ACHN (cell line): Measurements from ENCODE around the gene IGF2BP2.
"Not testable (repeated sequence)": the region's sequence is repeated elsewhere in the genome, so short reads cannot be mapped to it uniquely, and the experiment has no call there.

Experiments used
- DNase-seq: peaks from one replicate; pipeline ENCODE4 v3.0.0-alpha.2; 2015
- in situ Hi-C: cut with HindIII; loops from 2 replicates; pipeline ENCODE4 v1.10.0; 2017; ENCODE audit warnings: low sequenced_read_pairs, low pct_ligation_motif_present, low pct_unique_long_range_greater_than_20kb

The IGF2BP2 gene

DNA sequence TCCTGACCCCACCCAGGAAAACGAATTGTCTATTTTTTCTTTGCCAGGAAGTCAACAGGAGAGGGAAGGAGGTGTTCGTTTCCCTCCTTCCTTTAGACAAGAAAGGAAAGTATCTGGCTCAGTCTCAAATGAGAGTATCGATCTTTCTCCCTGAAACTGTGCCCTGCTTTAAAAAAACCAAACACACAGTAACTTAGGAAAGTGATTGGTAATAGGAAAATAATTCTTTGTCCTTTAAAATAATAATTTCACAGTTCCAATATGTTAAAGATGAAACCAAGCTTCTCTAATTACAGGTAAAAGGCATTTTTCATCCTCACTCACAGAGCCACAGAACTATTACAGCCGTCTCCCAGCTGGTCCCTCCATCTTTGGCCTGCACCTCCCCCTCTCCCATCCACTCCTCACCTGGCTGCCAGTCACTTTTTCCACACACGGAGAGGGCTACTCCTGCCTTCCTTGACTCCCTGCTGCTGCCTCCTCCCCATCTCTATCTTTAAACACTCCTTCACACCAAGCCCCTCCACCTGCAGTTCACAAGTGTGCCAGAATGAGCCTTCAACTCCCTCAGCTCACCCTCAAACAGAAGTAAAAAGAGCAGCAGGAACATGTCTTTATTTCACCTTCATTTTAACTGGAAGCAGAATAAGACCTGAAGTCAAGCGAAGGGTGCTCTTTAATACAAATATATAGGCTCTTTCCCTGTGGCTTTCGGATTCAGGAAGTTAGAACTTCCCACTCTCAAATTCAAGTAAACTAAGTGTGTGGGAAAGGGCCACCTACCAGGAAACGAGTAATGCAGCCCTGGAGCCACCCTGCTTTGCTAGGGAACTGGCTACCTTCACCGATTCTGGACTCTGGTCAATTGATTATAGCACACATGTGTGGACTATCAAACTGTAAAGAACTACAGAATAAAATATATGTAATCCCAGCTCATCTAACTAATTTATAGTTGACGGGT is 122.3 kb downstream of the IGF2BP2 start:
- DNase-seq = no peak

DNA sequence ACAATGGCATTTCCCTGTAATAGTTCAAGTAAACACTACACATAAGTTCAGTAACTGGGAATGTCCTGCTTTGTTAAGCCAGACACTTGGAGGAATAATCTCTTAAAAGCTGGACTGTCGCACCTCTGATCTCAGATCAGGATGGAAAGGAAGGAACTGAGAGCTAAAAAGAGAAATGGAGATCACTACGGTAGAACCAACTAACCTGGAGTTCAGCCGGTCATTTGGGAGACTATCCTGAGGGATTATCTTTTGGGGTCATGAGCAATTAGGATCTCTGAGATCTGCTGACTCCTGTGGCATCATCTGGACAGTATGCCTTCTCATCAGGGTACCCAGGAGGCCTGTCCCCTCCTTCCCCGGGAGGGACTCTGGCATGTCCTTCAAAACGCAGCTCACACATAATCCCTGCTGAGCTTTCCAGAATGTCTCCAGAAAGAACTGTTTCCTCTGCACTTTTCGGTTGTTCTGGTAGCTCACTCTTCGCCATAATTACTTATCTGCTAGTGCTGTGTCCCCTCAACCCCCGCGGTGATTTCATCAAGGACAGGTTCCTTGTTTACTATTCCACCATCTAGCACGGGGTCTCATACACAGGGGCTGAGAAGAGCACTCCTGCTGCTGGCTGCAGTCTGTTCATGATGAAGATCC is 123.1 kb downstream of the IGF2BP2 start:
- in situ Hi-C loops = no loop called here
- DNase-seq = no peak

More for the DNA sequence above, 122.3 kb downstream of the IGF2BP2 start:
- in situ Hi-C loops = no loop called here

DNA sequence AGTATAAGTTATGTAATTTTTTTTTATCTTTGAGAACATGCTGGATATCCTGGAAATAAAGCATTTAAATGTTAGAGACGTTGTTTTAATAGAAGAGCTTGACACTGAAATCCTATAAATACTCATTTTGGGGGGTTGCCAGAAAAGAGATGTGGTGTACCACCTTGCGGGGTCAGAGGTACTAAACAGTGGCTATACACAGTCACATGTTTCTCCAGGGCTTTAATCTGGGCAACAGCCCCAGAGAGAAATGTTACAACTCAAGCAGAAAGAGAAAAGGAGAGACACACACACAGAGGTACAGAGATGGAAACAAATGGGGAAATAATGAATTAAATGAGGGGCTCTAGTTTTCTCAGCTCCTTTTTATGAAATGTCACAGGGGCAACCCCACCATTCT is 124.9 kb downstream of the IGF2BP2 start:
- in situ Hi-C loops = no loop called here
- no peak for DNase-seq

DNA sequence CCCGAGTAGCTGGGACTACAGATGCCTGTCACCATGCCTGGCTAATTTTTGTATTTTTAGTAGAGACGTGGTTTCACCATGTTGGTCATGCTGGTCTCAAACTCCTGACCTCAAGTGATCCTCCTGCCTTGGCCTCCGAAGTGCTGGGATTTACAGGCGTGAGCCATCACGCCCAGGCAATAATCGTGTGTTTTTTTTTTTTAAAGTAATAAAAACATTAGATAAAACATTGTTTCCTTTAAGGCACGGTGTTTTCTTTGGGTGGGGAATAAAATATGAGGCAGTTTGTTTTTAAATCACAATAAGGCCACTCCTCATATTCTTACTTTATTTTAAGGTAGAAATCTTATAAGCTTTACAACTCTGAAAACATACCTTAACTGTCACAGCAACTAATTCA is 127.6 kb downstream of the IGF2BP2 start:
- in situ Hi-C loops, DNase-seq: not testable (repeated sequence)

DNA sequence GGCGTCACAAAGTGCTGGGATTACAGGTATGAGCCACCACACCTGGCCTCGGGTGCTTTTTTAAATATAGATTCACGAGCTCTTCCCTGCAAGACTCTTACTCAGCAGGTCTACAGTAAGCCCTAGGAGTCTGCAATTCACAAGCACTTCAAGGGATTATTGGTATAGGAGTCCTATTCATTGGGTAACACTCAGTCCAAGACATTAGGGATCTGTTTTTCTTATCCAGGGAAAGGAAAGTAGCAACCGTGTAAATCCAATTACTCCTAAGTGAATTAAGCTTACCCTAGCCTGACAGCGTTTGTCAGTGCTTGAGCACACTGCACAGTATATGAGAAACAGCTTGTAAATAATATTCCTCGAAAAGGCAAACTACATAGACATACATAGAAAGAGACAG is 128.8 kb downstream of the IGF2BP2 start:
- DNase-seq = no peak
- in situ Hi-C loops = no loop called here

DNA sequence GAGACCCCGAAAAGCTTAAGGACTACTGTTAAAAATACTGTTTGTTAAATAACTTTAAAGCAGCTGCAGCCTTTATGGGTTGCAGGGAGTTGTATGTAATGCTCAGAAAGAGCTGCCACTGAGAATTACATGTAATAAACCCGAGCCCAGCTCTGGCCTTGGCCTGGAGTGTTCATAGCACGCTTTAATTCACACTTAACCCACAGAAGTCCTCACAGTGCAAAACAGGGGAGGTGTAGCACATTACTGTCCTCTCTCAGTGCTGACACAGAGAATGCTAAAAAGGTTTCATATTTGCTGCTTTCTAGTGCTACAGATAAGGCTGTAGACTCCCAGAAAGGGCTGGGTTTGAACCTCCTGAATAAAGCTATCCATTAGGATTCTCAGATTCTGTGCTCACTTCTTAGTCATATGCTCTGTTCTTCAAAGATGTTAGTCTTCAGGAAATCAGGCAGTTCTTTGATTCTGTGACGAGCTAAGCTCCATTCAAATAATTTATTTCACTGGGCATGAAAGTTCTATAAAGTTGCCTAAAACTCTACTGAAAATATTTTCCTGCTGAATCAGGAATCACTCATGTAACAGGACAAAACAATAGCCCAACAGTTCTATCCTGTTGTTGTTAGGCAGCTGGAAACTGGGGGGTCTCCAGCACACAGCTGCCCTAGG is 130.7 kb downstream of the IGF2BP2 start:
- DNase-seq = no peak
- in situ Hi-C loops = no loop called here

DNA sequence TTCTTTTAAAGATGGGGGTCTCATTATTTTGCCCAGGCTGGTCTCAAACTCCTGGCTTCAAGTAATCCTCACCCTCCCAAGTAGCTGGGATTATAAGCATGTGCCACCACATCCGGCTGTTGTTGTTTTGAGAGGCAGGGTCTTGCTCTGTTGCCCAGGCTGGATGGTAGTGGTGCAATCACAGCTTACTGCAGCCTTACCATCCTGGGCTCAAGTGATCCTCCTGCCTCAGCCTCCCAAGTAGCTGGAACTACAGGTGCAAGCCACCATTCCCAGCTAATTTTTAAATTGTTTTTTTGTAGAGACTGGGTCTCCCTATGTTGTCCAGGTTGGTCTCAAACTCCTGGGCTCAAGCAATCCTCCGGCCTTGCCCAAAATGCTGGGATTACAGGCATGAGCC is 133.2 kb downstream of the IGF2BP2 start:
- DNase-seq = no peak
- in situ Hi-C loops = no loop called here

DNA sequence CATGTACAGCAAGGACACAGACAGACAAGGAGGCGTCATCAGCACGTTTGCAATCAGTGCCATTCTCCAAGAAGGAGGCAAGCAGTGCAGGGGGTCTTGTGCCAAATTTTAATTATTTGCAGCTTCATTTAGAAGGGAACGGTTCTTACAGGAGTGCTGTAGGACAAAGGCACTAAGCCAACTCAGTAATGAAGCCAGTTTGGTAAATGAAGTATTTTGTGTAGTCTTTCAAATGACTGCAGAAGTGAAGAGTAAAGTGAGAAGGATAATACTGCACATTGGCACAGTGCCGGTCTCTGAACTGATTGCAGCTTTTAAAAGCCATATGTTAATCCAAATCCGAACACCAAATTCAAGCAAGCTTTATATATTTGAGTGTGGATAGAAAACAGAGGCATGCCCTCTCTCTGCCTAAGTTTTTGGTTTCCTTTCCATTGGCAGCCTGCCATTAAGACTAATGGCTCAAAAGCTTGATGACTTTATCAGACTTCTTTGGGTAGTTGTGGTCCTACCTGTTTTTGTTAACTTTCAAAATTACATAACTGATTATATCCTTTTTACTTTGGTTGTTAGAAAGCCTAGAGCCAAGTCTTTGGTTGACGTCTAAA is 137.5 kb downstream of the IGF2BP2 start:
- no peak for DNase-seq
- in situ Hi-C loops = no loop called here

DNA sequence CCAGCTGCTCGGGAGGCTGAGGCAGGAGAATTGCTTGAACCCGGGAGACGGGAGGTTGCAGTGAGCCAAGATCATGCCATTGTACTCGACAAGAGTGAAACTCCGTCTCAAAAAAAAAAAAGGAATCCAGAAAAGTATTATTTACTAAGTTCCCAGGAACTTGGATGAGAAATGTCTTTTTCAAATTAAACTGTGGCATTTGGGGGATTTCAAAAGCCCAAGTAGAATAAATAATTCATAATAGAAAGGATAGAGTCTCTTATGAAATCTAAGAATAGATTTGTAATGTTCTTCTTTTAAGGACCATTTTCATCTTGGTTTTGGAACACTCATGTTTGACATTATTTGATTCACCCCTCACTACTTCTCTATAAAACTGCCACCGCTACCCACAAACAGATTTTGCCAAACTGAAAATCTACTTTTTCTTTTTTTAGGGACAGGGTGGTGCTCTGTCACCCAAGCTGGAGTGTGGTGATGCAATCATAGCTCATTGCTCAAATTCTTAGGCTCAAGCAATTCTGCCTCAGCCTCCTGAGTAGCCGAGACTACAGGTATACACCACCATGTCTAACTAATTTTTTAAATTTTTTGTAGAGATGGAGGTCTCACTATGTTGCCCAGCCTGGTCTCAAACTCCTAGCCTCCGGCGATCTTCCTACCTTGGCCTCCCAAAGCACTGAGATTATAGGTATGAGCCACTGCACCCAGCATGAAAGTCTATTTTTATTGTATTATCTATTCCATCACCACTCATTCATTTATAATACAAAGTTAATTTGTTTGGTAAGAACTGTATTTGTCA is 139.4 kb downstream of the IGF2BP2 start:
- no peak for DNase-seq
- in situ Hi-C loops = no loop called here

DNA sequence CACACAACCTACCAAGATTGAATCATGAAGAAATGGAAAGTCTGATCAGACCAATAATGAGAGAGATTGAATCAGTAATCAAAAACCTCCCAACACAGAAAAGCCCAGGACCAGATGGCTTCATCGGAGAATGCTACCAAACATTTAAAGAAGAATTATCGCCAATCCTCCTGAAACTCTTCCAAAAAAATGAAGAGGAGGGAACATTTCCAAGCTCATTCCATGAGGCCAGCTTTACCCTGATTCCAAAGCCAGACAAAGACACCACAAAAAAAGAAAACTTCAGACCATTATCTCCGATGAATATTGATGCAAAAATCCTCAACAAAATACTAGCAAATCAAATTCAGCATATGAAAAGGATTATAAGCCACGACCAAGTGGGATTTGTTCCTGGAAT is 144.6 kb downstream of the IGF2BP2 start:
- DNase-seq = no peak
- in situ Hi-C loops = no loop called here

DNA sequence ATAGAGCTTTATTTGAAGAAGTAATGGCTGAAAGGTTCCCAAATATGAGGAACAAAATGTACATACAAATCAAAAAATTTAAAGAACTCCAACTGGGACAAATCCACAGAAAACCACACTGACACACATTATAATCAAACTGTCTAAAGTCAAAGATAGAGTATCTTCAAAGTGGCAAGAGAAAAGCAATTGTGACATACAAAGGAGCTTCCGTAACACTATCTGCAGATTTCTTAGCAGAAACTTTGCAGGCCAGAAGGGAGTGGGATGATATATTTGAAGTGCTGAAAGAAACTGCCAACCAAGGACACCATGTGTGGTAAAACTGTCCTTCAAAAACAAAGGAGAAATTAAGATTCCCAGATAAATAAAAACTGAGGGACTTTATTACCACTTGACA is 146.8 kb downstream of the IGF2BP2 start:
- in situ Hi-C loops = no loop called here
- DNase-seq = no peak

DNA sequence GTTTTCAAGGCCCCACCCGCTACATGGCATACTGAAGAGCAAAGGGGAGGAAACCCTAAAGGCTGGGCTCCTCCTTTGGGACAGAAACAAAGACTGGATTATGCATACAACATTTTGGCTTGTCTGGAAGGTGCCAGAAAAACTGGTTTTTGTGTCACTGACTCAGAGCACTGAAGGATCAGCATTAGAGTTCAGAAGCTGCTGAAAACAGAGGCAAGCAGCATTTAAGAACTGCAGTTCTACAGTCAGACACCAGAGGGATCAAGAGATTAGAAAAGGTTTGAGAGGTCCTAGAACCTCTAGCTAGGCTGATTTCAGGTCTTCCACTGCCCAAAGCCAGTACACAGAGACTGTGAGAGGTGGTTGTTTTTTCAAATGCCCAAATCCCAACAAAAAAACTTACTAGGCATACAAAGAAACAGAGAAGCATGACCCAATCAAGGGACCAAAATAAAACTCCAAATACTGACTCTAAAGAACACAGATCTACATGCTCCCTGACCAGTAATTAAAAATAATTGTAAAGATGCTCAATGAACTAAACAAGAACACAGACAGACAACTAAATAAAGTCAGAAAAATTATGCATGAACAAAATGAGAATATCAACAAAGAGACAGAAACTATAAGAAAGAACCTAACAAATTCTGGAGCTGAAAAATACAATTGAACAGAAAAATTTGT is 147.6 kb downstream of the IGF2BP2 start:
- in situ Hi-C loops = no loop called here
- peak; percentile 67 for DNase-seq

DNA sequence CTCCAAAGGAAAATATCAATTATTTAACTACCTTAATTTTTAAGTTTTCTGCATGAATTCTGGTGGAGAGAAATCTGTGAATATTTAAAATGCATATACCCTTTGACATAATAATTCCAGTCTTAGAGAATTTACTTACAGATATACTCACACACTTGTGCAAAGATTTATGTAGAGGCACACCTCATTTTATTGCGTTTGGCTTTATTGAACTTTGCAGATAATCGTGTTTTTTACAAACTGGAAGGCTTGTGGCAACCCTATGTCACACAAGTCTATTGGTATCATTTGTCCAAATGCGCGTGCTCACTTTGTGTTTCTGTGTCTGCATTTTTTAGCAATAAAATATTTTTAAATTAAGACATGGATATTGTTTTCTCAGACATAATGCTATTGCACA is 157.3 kb downstream of the IGF2BP2 start:
- no peak for DNase-seq
- in situ Hi-C loops = no loop called here

DNA sequence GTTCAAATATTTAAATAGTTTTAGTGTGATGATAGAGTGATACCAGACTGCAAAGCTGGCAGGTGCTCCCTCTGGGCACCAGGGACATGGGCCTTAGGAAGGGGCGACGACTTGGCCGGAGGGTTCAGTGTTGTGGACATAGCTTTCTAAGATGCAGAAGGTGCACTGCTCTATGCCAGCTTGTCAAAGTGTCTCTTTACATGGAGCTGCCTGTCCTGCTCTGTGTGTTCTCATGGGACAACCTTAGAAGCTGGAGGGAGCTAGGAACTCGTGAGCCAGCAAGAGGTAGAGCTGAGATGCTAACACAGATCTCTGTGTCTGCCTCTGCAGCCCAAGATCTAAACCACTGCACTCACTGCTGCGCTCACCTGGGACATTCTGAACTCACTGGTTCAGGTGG is 160.9 kb downstream of the IGF2BP2 start:
- DNase-seq = no peak
- in situ Hi-C loops = no loop called here

DNA sequence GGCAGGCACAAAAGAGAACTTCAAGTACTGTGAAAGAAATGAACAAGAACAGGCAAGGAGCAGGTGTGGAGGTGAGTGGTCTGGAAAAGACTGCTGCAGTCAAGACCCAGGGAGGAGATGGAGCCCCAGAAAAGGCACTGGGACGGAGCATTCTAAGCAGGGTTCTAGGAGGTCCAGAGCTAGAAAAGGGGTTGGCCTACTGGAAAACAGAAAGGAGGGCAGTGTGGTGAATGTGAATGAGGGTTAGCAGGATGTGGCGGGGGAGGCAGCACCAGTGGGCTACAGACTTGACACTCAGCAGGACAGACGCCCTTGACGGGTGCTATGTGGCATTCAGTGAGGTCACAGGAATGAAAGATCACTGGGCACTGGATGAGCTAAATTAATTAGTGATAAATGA is 163.1 kb downstream of the IGF2BP2 start:
- no peak for DNase-seq
- in situ Hi-C loops = no loop called here

DNA sequence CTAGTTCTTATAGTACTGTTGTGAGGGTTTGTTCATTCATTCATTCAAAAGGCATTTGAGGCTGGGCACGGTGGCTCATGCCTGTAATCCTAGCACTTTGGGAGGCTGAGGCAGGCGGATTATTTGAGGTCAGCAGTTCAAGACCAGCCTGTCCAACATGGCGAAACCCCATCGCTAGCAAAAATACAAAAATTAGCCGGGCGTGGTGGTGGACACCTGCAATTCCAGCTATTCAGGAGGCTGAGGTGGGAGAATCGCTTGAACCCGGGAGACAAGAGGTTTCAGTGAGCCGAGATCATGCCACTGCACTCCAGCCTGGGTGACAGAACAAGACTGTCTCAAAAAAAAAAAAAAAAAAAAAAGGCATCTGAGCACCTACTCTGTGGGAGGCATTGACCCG is 163.5 kb downstream of the IGF2BP2 start:
- in situ Hi-C loops, DNase-seq: not testable (repeated sequence)

DNA sequence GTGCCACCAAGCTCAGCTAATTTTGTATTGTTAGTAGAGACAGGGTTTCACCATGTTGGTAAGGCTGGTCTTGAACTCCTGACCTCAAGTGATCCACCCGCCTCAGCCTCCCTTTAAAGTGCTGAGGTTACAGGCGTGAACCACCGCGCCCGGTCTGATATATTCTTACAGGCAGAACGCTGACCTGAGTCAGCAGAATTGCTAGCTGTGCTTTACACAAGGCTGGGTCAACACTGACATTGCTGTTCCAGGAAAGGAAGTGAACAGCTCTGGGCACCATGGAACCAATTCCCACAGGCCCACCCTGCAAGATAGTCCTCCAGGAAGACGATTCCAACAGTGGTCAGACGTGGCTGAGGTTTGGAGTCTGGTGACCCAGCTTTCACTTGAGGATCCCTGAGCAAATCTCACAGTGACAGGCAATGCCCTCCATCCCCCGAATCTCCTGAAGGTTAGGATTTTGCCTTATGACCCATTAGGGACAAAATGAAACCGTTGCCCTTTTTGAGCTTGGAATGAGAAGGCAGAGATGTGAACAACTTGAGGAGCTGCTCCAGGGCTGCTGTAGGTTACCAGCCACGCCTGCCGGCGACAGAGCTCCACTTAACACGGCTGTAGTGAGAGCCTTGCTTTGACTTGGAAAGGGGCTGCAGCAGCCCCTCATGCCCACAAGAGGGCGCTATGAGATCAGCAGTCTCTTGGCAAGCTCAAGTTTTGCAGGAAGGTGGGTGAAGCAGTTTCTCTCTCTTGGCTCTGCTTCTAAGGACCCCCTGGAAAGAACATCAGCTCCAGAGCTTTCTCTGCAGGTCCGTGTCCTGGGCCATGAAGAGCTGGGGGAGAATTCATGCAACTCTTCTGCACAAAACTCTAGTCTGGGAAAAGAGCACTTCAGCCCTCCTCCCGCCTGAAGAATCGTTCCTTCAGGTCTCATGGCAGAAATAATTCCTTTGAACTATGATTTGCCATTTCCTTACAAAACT is 164.6 kb downstream of the IGF2BP2 start:
- DNase-seq = peak; percentile 75
- in situ Hi-C loops = no loop called here
